Measurements from ENCODE around the gene EXOC4. TPM values are rescaled to one million over a fixed set of nuclear protein-coding genes. Genes with fewer than 3 reads are reported as not detected.

The EXOC4 gene
- total and polyA plus RNA-seq, 2 of the 13 experiments (the other 11 are each of a cell fraction or from before 2014, with no cell fraction given): 22.5 to 39.0 TPM

GRCh38 chr7:134034652-134035051, 781.8 kb downstream of the EXOC4 start (continued):
- TF ChIP-seq AHDC1 (CRISPR knock-in tag; IDR thresholded peaks at IDR 0.05; ENCODE audit: borderline replicate concordance): peak; percentile 77; the same call in 1 of the 2 replicates
- no peak for TF ChIP-seq PITX1 (CRISPR knock-in tag; IDR thresholded peaks at IDR 0.05)
- peak; percentile 47 for TF ChIP-seq TCF7 (IDR thresholded peaks at IDR 0.05; ENCODE audit: low read depth)
- 0 out of 2 replicates have a peak, but pooled peaks have one; percentile 20 for TF ChIP-seq ELF3 (CRISPR knock-in tag; IDR thresholded peaks at IDR 0.05)
- TF ChIP-seq ZFP41 (CRISPR knock-in tag; IDR thresholded peaks at IDR 0.05; ENCODE audit: borderline replicate concordance): no peak
- peak; percentile 79; the same call in 1 of the 2 replicates for TF ChIP-seq SOX5 (CRISPR knock-in tag; IDR thresholded peaks at IDR 0.05; ENCODE audit: borderline replicate concordance)
- peak; percentile 69; the same call in 1 of the 2 replicates for TF ChIP-seq HOMEZ (CRISPR knock-in tag; IDR thresholded peaks at IDR 0.05; ENCODE audit: low read depth)
- peak; percentile 79 for TF ChIP-seq FOXA3 (CRISPR knock-in tag; IDR thresholded peaks at IDR 0.05)
- peak in 1 of 2 experiments; percentile 41; a peak in 1 of 4 replicates for TF ChIP-seq EP300 (IDR thresholded peaks at IDR 0.05; ENCODE audit: low read depth in 2 of 2, low read length in 2 of 2)
- TF ChIP-seq EP300 (CRISPR knock-in tag; IDR thresholded peaks at IDR 0.05; ENCODE audit: borderline replicate concordance): no peak
- TF ChIP-seq FOXA1 (IDR thresholded peaks at IDR 0.05): no peak
- 0 out of 2 replicates have a peak, but pooled peaks have one; percentile 10 for TF ChIP-seq FOXA1 (CRISPR knock-in tag; IDR thresholded peaks at IDR 0.05)

Measured in HepG2 (cell line).